Measurements from ENCODE around the gene CA5A.

CA5A gene

GRCh38 chr16:87845807-87846619, 90.3 kb downstream of the CA5A start:
- Histone ChIP-seq H3K4me3 (no peak overlapping the region), H3K9ac (ENCODE audit: insufficient read length) (no peak overlapping the region), H3K36me3 (ENCODE audit: insufficient read depth, low read length) (peaks cover 60% of the 10 kb centered on the region; the same call in 1 of the 2 replicates), H3K9me3 (ENCODE audit: low read depth, low read length) (no peaks in the 10 kb centered on the region), H3K27ac (no peak overlapping the region)
- no peak for TF ChIP-seq FOXP2 (optimal IDR thresholded peaks at IDR 0.05; ENCODE audit: control extremely low read depth, extremely low read length, insufficient read depth)
- no peak for TF ChIP-seq EZH2 (IDR thresholded peaks at IDR 0.05)
- TF ChIP-seq POLR2AphosphoS5 (IDR thresholded peaks at IDR 0.05; ENCODE audit: borderline replicate concordance, low read depth, low read length) = no peak
- DNase-seq (ENCODE audit: low read depth, low spot score) = no peak

GRCh38 chr16:87845213-87845612, 91.1 kb downstream of the CA5A start:
- Histone ChIP-seq H3K9ac (ENCODE audit: insufficient read length) (no peak overlapping the region), H3K9me3 (ENCODE audit: low read depth, low read length) (no peaks in the 10 kb centered on the region), H3K27ac (no peak overlapping the region), H3K4me3 (no peak overlapping the region), H3K36me3 (ENCODE audit: insufficient read depth, low read length) (peaks cover 60% of the 10 kb centered on the region; the same call in 1 of the 2 replicates)
- TF ChIP-seq POLR2AphosphoS5 (IDR thresholded peaks at IDR 0.05; ENCODE audit: borderline replicate concordance, low read depth, low read length) (no peak), FOXP2 (optimal IDR thresholded peaks at IDR 0.05; ENCODE audit: control extremely low read depth, extremely low read length, insufficient read depth) (no peak), EZH2 (IDR thresholded peaks at IDR 0.05) (no peak)
- DNase-seq (ENCODE audit: low read depth, low spot score) = no peak

- no peak for DNase-seq (ENCODE audit: low read depth, low spot score)
- no peak overlapping the region for H3K4me3 ChIP-seq
- H3K9me3 ChIP-seq (ENCODE audit: low read depth, low read length) = no peaks in the 10 kb centered on the region
- TF ChIP-seq FOXP2 (optimal IDR thresholded peaks at IDR 0.05; ENCODE audit: control extremely low read depth, extremely low read length, insufficient read depth) (no peak), POLR2AphosphoS5 (IDR thresholded peaks at IDR 0.05; ENCODE audit: borderline replicate concordance, low read depth, low read length) (no peak), EZH2 (IDR thresholded peaks at IDR 0.05) (no peak)
- H3K27ac ChIP-seq = no peak overlapping the region
- H3K9ac ChIP-seq (ENCODE audit: insufficient read length) = no peak overlapping the region
- H3K36me3 ChIP-seq (ENCODE audit: insufficient read depth, low read length) = peaks cover 59% of the 10 kb centered on the region; the same call in 1 of the 2 replicates
Observed at GRCh38 chr16:87844809-87845208, 91.5 kb downstream of the CA5A start.

DNA sequence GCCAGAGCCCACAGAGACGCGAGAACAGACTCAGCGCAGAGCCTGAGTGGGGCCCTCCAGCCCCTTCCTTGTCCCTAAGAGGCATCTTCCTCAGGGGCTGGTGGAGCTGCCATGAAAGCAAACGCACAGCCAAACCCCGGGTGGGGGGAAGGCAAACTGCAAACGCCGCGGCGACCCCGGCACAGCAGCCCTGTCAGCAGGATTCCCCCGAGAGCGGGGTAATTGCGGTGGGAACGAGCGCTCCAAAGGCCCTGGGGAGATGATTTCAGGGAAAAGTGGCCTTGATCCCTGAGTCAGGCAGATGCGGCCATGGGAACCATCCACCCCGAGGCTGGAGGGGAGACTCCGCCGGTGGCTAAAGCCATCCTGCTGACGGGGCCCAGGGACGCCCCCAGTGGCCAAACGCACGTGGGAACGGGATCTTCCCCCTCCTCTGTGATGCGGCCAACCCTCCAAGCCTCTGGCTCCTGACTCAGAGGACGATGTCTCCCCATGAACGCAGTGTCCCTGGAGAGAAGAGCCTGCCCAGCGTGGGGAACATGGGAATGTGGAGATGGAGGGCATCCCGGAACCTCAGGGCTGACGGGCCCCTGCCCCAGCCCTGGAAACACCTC, 92.1 kb downstream of the CA5A start:
- Histone ChIP-seq H3K4me3 (no peak overlapping the region), H3K9ac (ENCODE audit: insufficient read length) (no peak overlapping the region)

GRCh38 chr16:87843678-87844105, 92.6 kb downstream of the CA5A start:
- Histone ChIP-seq H3K9ac (ENCODE audit: insufficient read length) (no peak overlapping the region), H3K9me3 (ENCODE audit: low read depth, low read length) (no peaks in the 10 kb centered on the region), H3K4me3 (no peak overlapping the region), H3K27ac (no peak overlapping the region), H3K36me3 (ENCODE audit: insufficient read depth, low read length) (peaks cover 55% of the 10 kb centered on the region; the same call in 1 of the 2 replicates)
- no peak for DNase-seq (ENCODE audit: low read depth, low spot score)
- TF ChIP-seq EZH2 (IDR thresholded peaks at IDR 0.05) = no peak
- no peak for TF ChIP-seq POLR2AphosphoS5 (IDR thresholded peaks at IDR 0.05; ENCODE audit: borderline replicate concordance, low read depth, low read length)
- TF ChIP-seq FOXP2 (optimal IDR thresholded peaks at IDR 0.05; ENCODE audit: control extremely low read depth, extremely low read length, insufficient read depth) = no peak

More for the DNA sequence above, 92.1 kb downstream of the CA5A start:
- Histone ChIP-seq H3K9me3 (ENCODE audit: low read depth, low read length) (no peaks in the 10 kb centered on the region), H3K27ac (no peak overlapping the region), H3K36me3 (ENCODE audit: insufficient read depth, low read length) (peaks cover 55% of the 10 kb centered on the region; the same call in 1 of the 2 replicates)
- TF ChIP-seq EZH2 (IDR thresholded peaks at IDR 0.05) = no peak
- no peak for TF ChIP-seq POLR2AphosphoS5 (IDR thresholded peaks at IDR 0.05; ENCODE audit: borderline replicate concordance, low read depth, low read length)
- no peak for DNase-seq (ENCODE audit: low read depth, low spot score)

- Histone ChIP-seq H3K27ac (no peak overlapping the region), H3K36me3 (ENCODE audit: insufficient read depth, low read length) (peaks cover 45% of the 10 kb centered on the region; the same call in 1 of the 2 replicates)
- DNase-seq (ENCODE audit: low read depth, low spot score) = no peak
Observed at GRCh38 chr16:87842209-87842869, 94.0 kb downstream of the CA5A start.

DNA sequence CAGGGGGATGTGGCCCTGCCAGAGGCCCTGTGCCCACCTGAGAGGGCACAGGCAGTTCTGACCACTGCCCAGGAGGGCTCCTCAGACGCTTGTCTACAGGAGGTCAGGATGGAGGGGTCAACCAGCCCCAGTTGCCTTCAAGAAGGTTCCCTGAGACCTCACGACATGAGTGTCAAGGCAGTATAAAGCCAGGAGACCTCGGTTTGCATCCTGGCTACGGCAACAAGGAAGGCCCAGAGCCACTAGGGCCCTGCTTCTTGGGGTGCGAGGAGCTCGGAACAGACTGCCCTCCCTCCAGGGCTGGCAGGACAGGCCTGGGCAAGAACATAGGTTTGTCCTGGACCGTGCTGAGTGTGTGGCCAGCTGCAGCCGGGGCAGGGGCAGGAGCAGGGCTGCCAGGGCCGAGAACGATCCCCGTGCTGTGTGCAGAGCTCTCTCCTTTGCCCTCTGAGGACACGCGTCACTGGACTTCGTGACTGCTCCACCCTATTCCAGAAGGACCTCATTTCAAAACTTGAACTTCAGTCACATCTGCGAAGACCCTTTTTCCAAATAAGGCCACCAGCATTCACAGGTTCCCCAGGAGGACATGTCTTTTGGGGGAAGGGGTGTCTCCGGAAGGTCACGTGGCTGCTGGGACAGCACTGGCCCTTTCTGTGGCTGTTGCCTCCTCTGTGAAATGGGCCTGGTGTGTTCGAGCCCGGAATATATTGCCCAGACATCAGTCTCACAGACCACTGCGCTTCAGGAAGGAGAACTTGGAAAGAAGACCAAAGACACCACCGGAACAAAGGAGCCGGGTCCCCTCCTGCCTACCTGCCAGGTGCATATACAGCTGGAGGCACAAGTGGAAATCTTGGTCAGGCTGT, 94.8 kb downstream of the CA5A start:
- no peak overlapping the region for H3K4me3 ChIP-seq
- H3K9ac ChIP-seq (ENCODE audit: insufficient read length) = no peak overlapping the region
- no peak for TF ChIP-seq EZH2 (IDR thresholded peaks at IDR 0.05)
- TF ChIP-seq FOXP2 (optimal IDR thresholded peaks at IDR 0.05; ENCODE audit: control extremely low read depth, extremely low read length, insufficient read depth) = no peak
- no peak for TF ChIP-seq POLR2AphosphoS5 (IDR thresholded peaks at IDR 0.05; ENCODE audit: borderline replicate concordance, low read depth, low read length)
- DNase-seq (ENCODE audit: low read depth, low spot score) = no peak
- H3K36me3 ChIP-seq (ENCODE audit: insufficient read depth, low read length) = peaks cover 50% of the 10 kb centered on the region; the same call in 1 of the 2 replicates
- no peak overlapping the region for H3K27ac ChIP-seq
- no peaks in the 10 kb centered on the region for H3K9me3 ChIP-seq (ENCODE audit: low read depth, low read length)

More at GRCh38 chr16:87842209-87842869, 94.0 kb downstream of the CA5A start:
- Histone ChIP-seq H3K9me3 (ENCODE audit: low read depth, low read length) (no peaks in the 10 kb centered on the region), H3K9ac (ENCODE audit: insufficient read length) (no peak overlapping the region), H3K4me3 (no peak overlapping the region)
- no peak for TF ChIP-seq POLR2AphosphoS5 (IDR thresholded peaks at IDR 0.05; ENCODE audit: borderline replicate concordance, low read depth, low read length)
